GM21390 (cell line): ENCODE results near the gene DAB1.

Experiments
- ATAC-seq: cut with Tn5 transposase; IDR thresholded peaks from one replicate; pipeline ENCODE4 v1.9.1; 2021; ENCODE audit not compliant: unreplicated experiment

DAB1 gene

DNA sequence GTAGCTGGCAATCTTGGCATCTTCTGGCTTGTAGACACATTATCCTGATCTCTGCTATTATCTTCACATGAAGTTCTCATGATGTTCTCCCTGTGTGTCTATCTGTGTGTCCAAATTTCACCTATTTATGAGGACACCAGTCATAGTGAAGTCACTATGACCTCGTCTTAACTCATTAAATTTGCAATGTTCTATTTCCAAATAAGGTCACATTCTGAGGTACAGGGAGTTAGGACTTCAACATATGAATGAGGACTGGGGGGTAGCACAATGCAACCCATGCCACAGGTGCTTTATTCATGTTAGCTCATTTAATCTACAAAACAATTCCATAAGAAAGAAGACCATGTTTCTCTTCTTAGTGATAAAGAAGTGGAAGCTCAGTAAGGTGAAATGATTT is 251.8 kb downstream of the DAB1 start:
- ATAC-seq, result no peak

GRCh38 chr1:57167997-57168396 is 255.9 kb downstream of the DAB1 start:
- no peak for ATAC-seq

GRCh38 chr1:57165546-57165945 is 258.3 kb downstream of the DAB1 start:
- ATAC-seq, result no peak

DNA sequence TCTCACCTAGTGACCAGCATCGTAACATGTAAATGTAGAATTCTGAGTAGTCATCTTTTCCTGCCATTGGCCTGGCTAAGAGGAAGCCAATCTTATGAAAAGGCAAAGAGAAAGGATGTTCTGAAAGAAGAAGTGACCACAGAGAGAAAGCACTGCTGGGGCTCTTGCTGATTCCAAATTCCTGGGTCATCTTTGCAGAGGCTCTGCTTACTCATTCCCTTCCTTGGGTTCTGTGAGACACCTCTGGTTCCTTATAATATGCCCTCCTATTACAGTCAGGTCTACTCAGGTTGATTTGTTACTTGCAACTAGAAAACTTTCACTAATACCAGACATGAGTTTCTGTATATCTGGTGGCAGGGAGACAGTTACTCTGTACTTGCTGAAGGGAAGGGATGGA is 259.3 kb downstream of the DAB1 start:
- no peak for ATAC-seq

- ATAC-seq, result no peak
Measured at GRCh38 chr1:57163789-57164188, 260.1 kb downstream of the DAB1 start.

DNA sequence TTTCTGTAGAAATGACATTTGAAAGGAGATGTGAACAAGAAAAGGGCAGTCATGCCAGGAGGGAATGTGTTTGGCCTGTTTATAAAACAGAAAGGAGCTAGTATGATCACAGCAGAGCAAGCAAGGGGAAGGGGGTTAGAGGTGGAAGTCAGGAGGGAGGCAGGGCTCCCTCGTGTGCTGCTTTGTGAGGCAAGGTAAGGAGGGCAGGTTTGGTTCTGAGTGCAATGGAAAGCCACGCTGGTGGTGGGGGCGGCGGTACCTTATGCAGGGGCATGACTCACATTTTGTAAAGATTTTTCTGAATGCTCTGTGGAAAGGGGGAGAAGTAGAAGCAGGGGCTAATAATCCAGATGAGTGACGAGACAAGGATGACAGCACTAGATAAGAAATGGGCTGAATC is 260.5 kb downstream of the DAB1 start:
- ATAC-seq, result no peak

GRCh38 chr1:57162607-57163261 is 261.1 kb downstream of the DAB1 start:
- no peak for ATAC-seq

- no peak for ATAC-seq
Measured at GRCh38 chr1:57160594-57160993, 263.3 kb downstream of the DAB1 start.

- ATAC-seq, result no peak
Measured at GRCh38 chr1:57158604-57158998, 265.3 kb downstream of the DAB1 start.

GRCh38 chr1:57157818-57158603 is 265.8 kb downstream of the DAB1 start:
- no peak for ATAC-seq

DNA sequence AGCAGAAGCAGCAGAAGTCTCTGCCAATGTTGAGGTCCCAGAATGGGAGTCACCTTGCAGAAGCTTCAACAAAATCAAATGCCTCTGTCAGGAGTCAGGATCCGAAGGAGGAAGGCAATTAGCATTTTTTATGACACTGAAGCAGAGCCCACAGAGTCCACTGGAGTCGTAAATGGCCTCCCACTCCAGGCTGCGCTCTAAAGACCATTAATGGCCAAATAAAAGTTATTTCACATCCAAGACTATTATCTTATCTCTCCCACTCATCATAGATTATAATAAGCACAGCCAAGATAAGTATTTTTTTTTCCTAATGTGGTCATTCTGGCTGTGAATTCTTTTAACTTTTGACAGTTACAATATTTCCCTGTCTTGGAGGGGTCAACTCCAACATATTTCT is 267.0 kb downstream of the DAB1 start:
- no peak for ATAC-seq

- no peak for ATAC-seq
Measured at GRCh38 chr1:57146100-57146499, 277.8 kb downstream of the DAB1 start.

- ATAC-seq, result no peak
Measured at GRCh38 chr1:57142999-57143398, 280.9 kb downstream of the DAB1 start.

GRCh38 chr1:57142169-57142568 is 281.7 kb downstream of the DAB1 start:
- no peak for ATAC-seq

DNA sequence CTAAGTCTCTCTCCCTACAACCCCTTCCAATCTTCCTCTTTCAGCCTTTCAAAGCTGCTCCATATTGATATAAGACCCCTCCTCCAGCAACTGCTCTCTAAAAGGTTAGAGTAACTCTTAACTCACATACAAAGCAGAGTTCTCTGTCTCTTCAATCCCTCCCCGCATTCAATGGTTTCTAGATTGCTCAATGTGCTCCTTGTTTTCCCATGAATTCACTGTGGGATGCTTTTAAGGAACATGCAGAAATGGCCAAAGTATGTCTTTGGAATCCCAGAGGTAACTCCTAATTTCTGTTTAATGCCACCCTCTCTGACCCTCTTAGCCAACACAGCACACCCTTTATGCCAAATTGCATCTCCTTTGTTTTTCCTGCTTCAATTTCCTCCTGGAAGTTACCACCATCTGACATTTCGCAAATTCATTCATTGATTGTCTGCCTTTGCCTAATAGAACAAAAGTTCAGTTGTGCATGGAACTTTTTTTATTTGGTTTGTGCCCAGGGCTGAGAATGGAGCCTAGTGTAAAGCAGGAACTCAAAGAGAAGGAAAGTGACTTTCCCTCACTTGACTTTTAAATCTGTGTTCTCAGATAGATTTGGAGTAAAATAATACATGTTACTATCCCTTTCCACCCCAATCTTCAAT is 285.3 kb downstream of the DAB1 start:
- no peak for ATAC-seq

DNA sequence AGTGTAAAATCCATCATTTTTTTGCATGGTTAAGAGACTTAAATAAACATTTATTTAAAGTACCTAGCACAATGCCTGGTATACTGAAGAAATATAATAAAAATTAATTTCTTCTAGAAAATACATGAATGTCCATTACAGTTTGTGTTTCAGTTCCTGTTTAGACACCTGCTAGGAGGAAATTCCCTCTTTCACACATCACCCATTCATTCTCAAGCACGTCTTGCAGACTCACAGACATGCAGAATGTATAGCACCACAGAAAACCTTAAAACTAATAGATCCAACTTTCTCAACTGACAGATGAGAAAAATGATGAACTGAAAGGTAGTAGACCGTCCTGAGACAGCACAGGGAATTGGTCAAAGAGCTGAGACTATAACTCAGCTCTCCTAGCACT is 285.9 kb downstream of the DAB1 start:
- ATAC-seq, result no peak

DNA sequence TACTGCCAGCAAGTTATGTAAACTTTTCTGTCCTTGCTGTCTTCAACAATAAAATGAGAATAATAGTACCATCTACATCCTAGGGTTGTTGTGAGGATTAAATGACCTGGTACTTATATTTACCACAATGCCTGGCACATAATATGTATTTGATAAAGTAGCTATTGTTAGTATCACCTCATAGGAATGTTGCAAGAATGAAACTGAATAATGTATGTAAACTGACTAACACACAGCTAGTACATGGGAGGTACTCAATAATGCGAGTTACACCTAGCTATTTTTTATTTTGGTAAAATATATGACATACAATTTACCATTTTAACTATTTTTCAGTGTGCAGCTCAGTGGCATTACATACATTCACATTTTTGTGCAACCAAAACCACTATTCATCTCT is 289.1 kb downstream of the DAB1 start:
- ATAC-seq, result no peak

DNA sequence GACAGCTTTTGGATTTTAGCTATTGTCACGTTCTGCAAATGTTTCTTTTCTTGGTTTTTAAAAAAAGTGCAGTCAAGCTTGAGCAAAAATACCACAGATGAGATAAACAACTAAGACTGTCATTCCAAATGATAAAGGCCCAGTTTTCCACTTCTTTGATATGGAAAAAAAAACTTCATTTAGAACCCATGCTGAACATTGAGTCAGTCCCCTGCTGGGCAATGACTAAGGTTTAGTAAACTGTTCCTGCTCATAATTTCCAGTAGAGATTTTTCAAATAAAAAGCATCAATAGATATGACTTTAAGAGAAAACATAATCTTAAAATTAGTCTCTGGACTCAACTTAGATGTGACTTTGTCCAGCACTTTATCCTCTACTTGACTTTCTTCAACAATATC is 290.2 kb downstream of the DAB1 start:
- no peak for ATAC-seq

- no peak for ATAC-seq
Measured at GRCh38 chr1:57132993-57133622, 290.8 kb downstream of the DAB1 start.

- ATAC-seq, result no peak
Measured at GRCh38 chr1:57131701-57132394, 292.0 kb downstream of the DAB1 start.

GRCh38 chr1:57131257-57131656 is 292.6 kb downstream of the DAB1 start:
- ATAC-seq, result no peak
